Glomerular endothelial cell (primary cell): ENCODE measurements around the gene ATP2B3. TPM values are rescaled to one million over a fixed set of nuclear protein-coding genes. Genes with fewer than 3 reads are reported as not detected.

Source experiments
- DNase-seq: peaks from one replicate; pipeline ENCODE4 v3.0.0-alpha.2; 2011; ENCODE audit warnings: low read depth, low spot score; ENCODE audit errors: extremely low read depth
- total RNA-seq: library from RNA; depleted of rRNA; stranded (reverse); fragments of >200 nt; gene quantifications from 2 replicates; pipeline ENCODE4 v1.2.3, GENCODE V29; 2015

Gene ATP2B3
- total RNA-seq, 1 donor from 2014 or later, result not detected

DNA sequence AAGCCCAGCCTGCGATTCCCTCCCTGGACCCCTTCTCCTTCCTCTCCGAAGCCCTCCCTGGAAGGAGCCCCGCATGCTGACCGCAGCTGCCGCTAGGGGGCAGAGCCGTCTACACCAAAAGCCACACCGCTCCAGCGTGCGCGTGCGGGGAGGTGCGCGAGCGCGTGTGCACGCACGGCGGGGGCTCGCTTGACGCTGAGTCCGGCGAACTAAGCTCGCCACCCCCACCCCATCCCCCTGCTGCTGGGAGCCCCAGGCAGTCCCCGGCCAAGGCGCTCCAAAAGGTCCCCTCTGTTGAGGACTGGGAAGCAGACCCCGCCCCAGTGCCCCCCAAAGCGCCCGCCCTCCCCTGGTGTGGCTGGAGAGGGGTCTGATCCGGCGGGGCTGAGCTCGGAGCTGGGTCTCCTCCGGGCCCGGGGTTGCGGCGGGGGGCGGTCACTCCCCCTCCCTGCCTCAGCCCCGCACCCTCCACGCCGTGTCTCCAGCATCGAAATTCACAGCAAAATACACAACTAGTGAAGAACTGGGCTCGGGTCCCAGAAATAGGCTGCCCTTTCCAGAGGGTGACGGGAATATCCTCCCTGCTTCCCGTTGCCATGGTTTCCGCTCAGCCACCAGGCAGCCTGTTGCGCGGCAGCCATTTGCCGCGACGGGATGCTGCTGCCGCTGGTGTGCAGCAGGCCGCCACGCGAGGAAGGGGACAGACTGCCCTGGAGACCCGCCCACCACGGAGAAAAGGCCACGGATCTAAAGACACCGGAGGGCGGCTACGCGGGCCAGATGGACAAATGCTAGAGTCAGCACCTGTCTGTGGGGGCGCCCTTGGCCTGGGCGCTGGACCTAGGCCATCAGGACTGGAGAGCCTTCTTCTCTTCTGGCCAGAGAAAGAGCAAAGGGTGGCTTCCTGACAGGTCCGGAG is 92.7 kb downstream of the ATP2B3 start:
- DNase-seq, result no peak

DNA sequence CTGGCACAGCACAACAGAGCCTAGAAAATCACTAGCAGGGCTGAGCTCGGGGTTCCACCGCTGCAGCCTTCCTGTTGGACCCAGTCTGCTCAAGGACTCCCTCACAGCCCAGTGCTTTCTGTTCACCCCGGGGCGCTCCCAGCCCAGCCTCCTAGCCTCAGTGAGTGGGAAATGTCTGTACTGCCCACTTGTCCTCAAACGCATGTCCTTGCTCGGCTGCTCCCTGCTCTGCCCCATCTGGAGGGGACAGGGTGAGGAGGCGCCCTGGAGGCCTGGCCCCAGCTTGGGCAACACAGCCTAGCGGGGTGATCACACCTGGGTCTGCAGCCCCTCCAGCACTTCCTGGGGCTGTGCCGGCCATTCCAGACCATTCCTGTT is 93.4 kb downstream of the ATP2B3 start:
- DNase-seq, result no peak

DNA sequence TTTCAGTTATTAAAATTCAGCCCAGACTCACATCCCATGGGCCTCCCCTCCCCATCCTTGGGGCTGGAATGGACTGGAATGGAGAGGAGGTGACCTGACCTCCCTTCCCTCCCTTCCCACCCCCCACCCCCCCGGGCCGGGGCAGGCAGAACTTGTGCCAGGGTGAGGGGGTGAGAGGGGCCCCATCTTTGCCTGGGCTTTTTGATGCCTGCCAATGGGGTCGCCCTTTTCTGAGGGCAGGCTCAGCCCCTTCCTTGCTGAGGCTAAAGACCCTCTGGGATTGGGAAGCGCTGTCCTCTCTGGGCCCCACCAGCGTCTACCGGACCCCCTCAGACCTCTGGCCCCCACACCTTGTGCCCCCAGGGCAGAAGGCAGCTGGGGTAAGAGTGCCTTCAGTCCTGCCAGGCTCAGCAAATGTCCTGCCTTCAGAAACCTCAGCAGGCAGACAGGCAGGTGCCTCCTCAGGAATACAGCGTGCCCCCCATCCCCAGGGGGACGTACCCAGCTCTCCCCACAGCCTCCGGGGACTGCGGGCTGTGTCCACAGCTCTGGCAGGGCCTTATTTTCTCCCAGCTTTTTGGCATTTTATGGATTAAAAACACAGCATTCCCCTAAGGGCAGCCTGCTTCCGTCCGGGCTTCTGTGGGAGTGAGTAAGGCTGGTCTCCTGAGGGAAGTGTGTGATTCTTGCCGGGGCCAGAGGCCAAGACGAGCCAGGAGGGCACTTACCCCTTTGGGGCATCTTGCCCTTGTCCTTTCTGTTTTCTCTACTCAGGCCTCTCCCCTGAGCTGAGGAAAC is 94.1 kb downstream of the ATP2B3 start:
- no peak for DNase-seq

DNA sequence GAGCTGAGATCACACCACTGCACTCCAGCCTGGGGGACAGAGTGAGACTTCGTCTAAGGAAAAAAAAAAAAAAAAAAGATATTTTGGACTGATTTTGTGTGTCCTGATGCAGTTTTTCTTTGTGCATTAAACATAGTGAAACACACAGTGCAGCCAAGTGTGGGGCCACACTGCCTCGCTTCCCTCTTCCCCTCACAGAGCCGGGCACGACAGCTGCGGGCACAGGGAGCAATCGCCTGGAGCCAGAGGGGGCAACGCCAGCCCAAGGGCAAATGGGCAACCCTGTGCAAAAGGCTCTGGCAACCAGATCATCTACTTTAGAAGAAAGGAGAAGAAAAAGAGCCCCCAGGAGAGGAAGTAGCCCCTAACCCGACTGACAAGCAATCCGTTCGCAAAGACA is 95.0 kb downstream of the ATP2B3 start:
- no peak for DNase-seq

DNA sequence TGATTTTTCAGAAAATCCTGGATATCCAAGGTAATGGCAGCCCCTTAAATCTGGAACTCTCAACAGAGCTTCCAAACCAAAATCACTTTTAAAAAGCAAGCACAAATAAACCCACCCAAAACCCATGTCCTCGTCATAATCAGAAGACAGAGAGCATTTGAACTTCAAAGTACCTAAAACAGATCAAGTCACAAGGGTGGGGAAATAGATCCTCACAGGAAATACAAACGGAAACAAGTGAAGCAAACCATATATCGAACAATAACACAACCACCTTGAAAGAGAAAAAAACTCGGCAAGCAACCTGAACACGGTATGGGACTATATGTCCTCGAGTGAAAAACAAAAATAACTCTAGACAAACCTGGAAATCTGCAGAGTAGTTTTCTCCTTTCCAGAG is 97.4 kb downstream of the ATP2B3 start:
- DNase-seq, result no peak

DNA sequence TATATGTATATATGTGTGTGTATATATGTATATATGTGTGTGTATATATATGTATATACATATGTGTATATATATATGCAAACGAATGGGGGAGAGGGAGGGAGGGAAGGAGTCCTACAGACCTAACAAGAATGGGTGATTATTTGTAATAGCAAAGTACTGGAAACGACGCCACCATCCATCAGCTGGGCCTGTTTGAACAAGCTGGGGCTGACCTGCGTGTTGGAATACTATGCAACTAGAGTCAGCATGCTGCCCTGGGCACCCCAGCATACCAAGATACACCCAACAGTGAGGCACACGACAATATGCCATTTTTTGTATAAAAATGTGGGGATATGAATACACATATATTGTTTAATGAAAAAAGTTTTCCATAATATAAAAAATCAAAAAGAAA is 103.1 kb downstream of the ATP2B3 start:
- no peak for DNase-seq

DNA sequence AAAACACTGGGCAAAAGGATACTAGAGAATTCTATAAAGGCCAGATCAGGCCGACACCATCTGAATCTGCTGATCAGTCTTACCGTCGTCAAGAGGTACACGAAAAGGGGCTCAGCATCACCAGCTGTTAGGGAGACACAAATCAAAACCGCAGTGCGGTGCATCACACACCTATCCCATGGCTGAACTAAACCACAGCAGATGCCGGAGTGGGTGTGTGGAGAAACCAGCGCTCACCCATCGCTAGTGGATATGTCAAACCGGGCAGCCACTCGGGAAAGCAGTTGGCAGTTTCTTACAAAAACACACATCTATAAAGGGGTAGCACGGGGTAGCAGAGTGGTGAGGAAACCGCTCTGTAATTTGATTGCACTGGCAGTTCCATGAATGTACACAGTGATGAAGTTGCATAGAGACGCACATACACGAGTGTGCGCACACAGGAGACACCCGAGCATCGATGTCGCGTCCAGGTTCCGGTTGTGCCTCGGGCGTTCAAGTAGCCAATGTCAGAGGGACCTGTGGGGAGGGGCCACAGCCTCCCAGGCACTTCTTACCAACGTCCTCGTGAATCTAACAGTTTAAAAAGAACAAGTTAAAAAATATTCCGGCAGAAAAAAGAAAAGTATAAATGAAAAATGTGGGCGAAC is 104.6 kb downstream of the ATP2B3 start:
- no peak for DNase-seq

DNA sequence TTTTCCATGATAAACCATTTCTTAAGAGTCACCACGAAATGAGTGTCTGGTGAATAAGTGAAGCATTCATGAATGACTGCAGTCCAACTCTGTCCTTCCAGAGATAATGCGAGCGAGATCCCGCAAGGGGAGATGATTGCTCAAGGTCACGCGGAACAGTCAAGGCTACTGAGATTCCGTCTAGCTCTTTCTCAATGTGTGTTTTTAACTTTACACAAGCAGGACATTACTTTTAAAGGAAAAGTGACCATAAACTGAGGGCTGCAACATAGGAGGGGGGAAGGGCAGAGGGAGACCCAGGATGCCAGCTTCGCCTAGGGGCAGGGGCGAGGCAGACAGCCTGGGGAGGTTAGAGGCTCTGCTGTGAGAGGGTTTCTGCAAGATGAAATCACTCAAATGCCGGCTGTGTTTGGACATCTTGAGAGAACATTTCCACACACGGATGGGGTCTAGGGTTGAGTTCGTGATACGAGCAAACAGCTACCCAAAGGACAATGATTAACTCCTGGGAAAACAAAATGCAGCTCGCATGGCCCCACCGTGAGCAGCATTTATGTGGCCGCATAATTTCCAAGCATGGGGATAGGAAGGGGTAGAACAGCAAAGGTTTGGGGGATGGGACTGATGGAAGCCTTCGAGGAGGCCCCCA is 105.3 kb downstream of the ATP2B3 start:
- no peak for DNase-seq

DNA sequence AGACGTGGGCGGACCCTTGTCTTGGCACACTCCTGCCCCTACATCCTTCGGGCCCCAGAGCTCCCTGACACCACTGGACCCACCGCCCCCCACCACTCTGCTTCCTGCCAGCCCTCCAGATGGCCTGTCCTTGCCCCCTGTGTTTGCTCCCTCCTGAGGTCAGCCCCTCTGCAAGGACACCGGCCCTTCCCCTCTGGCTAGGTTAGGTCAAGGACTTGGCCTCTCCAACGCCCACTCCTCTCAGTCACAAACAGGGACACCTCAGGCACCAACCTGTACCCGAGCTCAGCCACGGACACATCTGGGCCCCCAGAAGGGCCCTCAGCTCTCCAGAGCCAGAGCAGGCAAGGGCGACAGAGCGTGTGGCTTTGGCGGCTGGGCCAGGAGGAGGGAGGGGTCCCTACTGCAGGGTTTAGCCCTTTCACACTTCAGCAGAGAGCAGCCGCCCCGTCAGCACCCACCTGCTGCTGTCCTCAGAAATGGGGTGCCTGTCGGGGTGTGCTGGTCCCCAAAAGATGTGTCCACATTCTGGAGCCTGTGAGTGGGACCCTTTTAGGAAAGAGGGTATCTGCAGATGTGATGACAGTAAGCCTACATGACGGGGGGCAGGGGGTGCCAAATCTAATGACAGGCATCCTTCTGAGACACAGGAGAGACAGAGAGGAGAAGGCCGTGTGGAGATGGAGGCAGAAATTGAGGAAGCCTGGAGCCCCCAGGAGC is 106.0 kb downstream of the ATP2B3 start:
- no peak for DNase-seq

DNA sequence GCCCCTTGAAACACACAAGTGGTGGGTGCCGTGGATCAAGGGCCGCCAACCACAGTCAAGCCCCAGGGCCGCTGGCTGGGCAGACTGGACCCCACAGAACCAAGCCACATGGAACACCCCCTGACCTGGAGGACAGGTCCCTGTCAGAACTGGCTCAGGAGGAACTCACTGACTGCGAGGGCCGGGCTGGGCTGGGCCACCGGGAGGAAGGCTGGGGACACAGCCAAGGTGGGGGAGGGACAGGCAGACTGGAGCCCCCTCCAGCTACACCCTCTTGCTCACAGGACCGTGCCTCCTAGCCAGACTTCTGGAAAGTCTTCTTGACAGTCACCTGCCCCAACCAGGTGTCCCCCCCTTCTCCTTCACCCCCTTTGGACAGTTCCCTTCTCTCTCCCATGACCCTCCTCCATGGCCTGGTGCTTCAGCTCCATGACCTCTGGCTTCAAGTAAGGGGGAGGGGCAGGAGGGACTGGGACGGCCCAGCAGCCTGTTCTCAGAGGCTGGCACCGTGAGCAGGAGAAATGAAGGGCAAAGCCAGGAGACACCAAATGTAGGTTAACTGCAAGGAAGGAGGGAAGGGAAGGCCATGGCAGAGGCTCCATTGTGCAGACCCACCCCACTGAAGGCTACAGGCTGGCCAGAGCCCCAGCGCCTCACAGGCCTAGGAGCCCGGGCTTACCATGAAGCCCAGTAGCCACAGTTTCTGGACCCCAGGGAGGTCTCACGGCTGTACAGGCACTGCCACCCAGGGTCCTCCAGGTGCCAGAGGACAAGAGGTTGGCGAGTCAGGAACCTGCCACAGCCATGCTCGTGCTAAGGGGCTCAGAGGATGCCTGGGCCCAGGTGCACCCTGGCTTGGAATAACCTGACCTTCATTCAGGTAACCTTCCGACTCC is 107.0 kb downstream of the ATP2B3 start:
- DNase-seq, result no peak

DNA sequence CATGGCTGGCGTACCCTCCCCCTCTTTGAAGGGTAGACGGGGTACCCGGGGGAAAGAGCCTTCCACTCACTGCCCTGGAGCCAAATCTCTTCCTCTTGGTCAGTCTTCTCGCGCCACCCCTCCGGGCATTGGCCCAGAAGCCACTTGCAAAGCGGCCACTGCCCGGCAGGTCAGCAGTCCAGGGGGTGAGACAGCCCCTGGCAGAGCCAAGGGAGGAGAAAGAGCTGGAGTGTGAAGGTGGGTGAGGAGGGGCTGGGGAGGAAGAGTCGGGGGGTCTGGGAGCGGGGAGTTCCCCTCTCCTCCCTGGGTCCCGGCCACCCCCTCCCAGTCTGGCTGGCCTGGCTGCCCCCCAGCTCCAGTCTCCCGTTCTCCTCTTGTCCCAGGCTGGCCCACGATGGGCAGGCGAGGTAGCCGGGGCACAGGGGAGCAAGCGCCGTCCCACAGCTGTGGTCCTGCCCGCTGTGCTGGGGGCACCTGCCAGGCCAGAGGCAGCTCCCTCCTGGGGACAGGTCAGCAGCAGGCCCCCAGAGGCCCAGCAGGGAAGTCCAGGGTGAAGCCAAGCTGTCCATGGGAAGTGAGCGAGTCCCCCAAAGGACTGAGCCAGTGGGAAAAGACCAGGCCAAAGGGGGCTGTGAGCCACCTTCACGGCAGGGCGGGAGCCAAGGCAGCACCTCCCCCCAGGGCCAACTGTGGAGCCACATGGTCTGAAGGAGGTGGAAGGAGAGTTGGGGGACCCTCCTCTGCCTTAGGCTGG is 108.0 kb downstream of the ATP2B3 start:
- DNase-seq, result no peak

DNA sequence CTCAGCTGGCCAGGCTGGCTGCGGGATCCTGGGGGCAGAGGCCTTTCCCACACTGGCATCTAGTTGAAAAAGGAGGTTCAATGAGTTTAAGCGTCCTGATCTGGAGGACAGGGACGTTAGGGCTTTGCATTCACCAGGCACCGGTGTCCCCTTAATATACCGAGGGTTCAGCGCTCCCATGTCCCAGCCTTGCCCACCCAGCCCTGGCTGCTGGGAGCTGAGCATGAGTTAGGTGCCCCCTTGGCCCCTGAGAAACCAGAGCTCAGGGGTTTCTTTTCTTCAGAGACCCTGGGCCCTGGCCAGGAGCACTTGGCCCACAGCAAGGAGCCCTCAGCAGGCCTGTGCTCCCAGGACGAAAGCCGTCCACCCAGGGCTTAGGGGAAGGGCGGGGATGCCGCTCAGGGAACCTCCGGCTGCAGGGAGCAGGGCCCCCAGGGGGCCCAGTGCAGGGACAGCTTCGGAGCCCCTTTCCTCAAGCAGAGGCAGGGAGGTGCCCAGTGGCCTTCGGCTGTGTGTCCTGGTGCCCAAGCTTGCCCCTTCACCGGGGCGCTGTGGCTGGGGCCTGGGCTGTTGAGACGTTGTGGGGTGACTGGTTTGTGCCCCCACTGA is 108.7 kb downstream of the ATP2B3 start:
- DNase-seq, result no peak

DNA sequence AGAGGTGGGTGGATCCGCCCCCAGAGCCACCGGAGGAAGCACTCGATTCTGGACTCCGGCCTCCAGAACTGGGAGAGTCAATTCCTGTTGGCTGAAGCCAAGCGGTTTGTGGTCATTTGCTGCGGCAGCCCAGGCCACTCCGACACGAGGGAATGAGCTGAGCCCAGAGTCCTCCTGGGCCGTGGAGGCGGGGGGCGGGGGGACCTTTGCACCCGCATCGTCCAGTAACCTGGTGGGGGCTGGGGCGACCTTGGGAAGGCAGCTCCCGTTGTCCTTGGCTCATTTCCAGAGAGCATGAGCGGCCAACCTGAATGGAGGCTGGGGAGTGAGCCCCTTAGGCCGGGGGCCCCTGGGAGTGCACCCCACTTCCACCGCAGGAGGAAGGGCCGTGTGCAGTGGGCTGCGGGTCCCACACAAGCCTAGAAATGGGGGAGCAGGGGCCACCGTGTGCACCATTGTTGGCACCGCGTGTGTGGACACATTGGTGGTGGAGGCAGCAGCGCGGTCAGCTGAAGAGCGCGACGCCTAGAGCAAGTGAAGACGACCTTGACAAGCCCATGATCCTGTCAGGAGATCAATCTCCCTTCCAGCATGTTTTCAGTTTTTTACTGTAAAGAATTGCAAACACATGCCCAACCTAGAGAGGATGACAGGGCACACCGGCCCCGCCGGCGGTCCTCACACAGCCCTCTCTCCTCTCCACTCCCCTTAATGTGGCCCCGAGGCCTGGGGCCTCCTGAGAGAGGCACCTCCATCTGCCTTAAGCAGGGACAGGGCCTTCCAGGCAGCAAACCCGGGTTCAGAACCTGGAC is 109.6 kb downstream of the ATP2B3 start:
- DNase-seq, result no peak

DNA sequence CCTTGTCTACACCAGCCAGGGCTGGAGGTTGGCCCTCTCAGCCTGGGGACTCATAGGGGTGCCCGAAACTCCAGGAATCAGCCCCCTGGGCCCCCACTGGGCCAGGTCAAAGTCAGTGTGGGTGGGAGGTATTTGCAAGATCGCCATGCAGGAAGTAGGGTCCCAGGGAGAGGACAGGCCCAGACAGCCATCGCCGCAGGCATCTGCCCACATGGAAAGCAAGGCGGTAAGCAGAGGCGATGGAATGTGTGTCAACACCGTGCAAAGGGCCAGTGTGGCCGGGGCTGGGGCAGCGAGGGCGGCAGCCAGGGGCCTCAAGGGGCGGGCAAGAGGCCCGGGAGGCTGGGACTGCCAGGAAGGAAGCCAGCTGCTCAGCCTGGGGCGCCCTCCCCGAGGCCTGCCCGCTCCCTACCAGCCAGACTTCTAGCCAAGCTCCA is 110.3 kb downstream of the ATP2B3 start:
- no peak for DNase-seq

DNA sequence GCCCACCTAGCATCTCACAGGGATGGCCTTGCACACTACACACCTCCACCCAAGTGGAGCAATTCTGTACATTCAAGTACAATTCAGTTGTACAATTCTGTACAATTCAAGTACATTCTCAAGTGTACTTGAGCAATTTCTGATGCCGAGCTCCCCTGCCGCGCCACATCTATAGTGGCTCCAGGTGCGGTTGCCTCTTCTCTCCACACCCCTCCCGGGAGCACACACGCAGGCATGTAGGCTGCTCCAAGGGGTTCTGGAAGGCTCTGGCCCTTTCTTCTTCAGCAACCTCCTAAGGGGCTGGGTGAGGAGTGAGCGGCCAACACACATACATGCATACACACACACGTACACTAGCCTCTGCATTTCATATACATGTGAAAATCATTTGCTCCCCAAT is 110.7 kb downstream of the ATP2B3 start:
- DNase-seq, result no peak

DNA sequence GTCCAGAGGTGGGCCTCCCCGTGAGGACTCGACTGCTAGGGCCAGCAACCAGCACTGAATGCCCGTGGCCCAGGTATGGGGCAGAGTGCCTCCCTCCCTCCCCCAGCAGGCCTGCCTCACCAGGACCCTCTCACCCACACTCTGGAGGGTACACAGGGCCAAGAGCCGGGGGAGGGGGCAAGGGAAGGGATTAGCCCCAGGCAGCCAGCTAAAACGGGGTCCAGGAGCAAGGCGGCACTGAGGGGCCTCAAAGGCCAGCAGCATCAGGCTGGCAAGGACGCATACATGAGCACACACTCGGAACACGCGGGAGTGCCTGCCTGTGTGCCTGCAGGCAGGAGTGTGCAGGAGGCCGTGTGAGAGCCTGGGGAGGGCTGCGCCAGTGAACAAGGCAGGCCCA is 111.2 kb downstream of the ATP2B3 start:
- no peak for DNase-seq

DNA sequence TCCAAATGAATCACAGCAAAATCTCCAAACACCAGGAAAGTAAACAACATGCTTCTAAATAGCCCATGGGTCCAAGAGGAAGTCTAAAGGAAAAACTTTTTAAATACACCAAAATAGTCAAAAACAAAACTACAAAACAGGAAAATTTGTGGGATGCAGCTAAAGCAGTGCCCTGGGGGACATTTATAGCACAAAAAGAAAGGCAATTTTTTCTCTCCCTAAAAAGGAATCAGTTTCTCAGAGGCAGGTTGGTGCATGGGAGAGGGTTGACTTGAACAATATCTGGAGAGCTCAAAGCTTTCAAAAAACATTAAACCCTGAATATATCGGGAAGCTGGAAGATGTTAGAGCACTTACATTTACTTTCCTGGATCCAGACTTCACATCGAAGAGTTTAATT is 113.9 kb downstream of the ATP2B3 start:
- DNase-seq, result no peak
